Forelimb muscle (tissue), 1 donor: ENCODE results near the gene PIGH. TPM values are rescaled to one million over a fixed set of nuclear protein-coding genes. Genes with fewer than 3 reads are reported as not detected.
"Not testable (repeated sequence)": the region's sequence is repeated elsewhere in the genome, so short reads cannot be mapped to it uniquely, and the experiment has no call there.

Experiments used
- DNase-seq: peaks from one replicate; pipeline ENCODE4 v3.0.0-alpha.2; 2013; ENCODE audit warnings: low read depth
- polyA plus RNA-seq: library from polyadenylated mRNA; unstranded; fragments of 120-200 nt; gene quantifications from one replicate; pipeline ENCODE4 v1.2.1, GENCODE V29; 2013; ENCODE audit not compliant: insufficient read length

Gene PIGH
- polyA plus RNA-seq, 1 donor = 12.8 TPM

DNA sequence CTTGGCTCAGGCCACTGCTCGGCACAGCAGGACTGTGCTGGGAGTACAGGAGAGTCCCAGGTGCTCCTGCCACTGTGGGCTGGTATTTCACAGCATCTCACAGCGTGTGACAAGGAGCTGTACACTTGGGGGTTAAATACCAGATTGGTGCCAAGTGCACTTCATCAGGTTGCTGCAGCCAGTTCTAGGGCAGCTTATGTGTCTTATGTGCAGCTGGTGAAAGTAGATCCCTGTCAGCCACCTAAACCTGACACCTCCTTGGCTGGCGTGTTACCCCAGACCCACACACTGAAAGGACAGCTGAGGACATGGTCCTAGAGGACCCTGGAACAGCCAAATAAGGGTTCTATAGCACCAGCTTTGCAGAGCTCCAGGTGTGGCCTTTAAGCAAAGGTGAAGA lies 48.1 kb downstream of the PIGH start:
- no peak for DNase-seq

DNA sequence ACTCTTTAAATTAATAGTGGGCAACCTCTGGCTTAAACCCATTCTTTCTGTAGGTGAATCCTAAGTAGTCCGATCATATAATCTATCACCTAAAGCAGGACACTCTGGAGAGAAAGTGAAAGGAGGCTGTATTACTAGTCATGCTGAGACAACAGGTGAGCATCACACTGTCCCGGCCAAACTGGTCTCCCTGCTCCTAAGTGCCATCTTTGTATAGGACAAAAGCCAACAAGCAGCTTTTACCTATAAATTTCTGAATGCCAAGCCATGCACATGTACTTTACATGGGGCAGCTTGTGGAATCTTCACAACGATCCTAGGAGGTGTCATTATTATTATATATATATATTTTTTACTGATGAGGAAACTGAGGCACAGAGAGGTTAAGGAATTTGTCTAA lies 48.9 kb downstream of the PIGH start:
- DNase-seq = no peak

DNA sequence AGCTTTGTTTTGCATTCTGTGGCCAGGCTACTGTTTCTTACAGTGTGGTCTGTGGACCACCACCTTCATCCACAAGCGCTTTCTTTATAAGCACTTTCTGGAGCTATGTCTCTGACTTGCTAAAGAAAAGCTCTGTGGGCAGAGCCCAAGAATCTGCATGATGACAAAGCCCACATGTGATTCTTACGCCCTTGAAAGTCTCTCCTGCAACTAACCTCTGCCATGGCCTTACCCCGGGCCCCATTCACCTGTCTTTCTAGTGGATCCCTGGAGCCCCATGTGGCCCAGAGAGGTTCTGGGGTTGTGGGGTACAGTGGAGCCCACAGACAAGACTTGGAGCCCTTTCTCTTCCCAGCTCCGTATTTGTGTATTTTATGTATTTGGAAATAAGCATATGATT lies 50.3 kb downstream of the PIGH start:
- no peak for DNase-seq

DNA sequence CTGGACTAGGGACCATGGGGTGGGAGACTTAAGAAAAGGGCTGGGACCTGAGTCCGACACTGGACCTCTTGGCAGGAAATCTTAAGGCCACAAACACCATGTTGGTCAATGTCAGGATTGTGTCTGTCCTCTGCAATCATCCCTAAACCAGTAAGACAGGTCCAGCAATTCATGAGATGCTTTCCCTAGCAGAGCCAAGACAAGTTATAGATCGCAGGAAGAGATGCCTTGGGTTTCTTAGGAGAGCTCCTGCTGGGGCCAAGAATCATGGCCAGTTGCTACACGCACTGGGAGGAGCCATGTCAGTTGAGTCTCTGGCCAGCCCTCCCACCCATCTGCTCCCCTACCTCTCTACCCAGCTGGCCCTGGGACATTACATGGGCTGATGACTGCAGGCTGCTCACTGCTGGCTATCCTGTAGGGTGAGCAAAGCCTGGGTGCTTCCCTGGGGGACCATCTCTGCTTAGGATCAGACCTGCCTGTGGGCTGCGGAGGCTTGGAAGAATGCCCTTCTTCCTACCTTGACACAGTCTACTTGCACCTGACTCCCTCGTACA lies 52.8 kb downstream of the PIGH start:
- DNase-seq = no peak

DNA sequence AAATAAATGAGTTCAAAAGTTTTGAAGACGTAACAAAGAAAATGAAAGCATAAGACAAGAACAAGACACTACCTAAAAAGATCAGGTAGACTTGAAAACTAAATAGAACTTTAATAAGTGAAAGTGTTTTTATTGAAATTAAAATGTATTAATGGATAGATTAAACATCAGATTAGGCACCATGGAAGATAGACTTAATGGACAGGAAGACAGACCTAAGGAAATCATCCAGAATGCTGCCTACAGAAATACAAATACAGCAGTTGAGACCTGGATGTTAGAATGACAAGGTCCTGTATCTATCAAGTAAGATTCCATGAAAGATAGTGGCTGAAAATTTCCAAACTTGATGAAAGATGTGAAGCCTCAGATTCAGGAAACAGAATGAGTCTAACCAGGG lies 55.5 kb downstream of the PIGH start:
- DNase-seq = no peak

DNA sequence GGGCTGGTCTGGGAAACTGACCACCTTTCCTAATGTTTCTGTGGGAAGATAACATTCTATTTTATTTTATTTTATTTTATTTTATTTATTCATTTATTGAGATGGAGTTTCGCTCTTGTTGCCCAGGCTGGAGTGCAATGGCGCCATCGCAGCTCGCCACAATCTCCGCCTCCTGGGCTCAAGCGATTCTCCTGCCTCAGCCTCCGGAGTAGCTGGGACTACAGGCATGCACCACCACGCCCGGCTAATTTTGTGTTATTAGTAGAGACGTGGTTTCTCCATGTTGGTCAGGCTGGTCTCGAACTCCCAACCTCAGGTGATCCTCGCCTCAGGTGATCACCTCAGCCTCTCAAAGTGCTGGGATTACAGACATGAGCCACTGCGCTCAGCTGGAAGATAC lies 57.4 kb downstream of the PIGH start:
- DNase-seq = not testable (repeated sequence)

DNA sequence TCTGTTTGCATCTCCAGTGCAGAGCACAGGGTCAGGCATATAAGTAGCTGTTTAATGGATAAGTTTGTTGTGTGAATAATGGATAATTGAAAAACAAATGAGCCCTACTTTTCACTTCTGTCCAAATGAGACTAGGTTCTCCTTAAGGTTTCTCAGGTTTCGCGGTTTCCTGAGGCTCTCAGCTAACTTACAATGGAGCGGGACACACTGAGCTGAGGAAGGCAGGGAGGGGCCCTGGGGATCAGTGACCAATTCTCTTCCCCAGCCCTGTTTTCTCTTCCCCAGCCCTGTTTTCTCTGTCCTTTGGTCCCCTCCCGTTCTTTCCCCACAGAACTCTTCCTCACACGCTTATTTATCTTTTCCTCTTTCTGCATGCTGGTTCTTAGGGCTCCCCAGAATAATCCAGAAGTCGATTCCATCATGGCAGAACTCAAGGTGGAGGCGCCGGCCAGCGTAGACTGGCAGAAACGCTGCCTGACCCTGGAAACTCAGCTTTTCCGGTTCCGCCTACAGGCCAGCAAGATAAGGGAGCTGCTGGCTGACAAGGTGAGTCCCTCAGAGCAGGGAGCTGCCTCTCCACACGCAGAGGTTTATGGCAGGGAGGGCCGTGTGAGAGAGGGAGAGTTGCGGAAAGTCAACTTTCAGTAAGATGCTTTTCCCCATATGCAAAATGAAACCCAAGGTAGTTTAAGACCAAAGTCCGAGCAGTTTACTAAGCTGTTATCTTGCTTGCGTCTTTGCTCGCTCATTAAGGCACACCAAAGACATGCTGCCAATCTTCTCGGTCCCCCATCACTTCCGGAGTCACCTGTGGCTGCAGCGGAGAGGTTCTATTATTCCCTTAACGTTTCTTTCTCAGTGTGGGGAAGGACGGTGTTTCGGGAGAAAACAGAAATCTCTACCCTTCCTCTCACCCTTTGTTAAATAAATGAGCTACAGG lies 58.4 kb downstream of the PIGH start:
- no peak for DNase-seq

Other genes with a start within 250 kb of the PIGH start
- 67.5 TPM for gene ATP6V1D, start 240.5 kb downstream of the PIGH start, polyA plus RNA-seq
- 85.7 TPM for gene EIF2S1, start 239.9 kb downstream of the PIGH start, polyA plus RNA-seq
- 0.89 TPM for gene PLEK2, start 188.1 kb downstream of the PIGH start, polyA plus RNA-seq
- gene TMEM229B, start 111.5 kb downstream of the PIGH start, polyA plus RNA-seq = 0.39 TPM
- gene PLEKHH1, start 67.0 kb downstream of the PIGH start, polyA plus RNA-seq = 1.7 TPM
- 2.3 TPM for gene ARG2, start 19.7 kb upstream of the PIGH start, polyA plus RNA-seq
- gene VTI1B, start 74.4 kb upstream of the PIGH start, polyA plus RNA-seq = 79.0 TPM
- 39.4 TPM for gene RDH11, start 95.5 kb upstream of the PIGH start, polyA plus RNA-seq
- gene RDH12, start 101.6 kb upstream of the PIGH start, polyA plus RNA-seq = 0.43 TPM
- 12.8 TPM for gene ZFYVE26, start 216.3 kb upstream of the PIGH start, polyA plus RNA-seq
- gene RAD51B, start 219.5 kb upstream of the PIGH start, polyA plus RNA-seq = 7.3 TPM